ENCODE measurements around the gene PLEKHG4. TPM values are rescaled to one million over a fixed set of nuclear protein-coding genes. Genes with fewer than 3 reads are reported as not detected.

The PLEKHG4 gene
- total and polyA plus RNA-seq, 9 of the 15 experiments (the other 6 are each of a cell fraction or from before 2014, with no cell fraction given): 3.7 to 36.8 (median 17.9) TPM

DNA sequence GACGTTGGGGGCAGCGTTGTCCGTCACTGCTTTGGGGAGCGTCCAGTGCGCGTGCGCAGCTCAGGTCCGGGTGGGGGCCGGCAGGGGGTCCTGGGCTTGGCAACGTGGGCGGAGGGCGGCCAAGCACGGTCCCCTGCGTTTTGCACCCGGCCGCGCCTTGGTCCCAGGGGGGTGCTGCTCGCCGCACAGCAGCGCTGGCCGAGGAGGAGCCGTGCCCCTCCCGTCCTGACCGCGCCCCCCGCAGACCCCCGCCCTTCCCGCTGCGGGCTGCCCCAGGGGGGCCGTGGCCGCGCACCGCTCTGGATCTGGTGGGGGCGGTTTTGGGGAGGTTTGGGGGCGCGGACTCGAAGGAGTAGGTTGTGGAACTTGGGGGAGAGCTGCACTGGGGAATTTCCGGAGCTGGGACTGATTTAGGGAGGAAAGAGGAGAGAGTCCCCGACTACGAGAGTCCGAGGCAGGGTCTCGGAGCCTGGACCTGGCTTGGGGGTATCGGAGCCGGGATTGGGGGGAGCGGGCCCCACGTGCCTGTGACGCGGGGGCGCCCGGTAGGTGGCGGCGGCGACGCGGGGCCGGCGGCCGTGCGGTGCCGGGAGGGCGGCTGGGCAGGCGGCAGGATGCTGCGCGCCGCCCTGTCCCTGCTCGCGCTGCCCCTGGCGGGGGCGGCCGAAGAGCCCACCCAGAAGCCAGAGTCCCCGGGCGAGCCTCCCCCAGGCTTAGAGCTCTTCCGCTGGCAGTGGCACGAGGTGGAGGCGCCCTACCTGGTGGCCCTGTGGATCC, 30.7 kb upstream of the PLEKHG4 start, which contains the start of gene SLC9A5 (continued):
- TF ChIP-seq ZNF76 (CRISPR knock-in tag; IDR thresholded peaks at IDR 0.05; ENCODE audit: borderline replicate concordance): no peak
- TF ChIP-seq, protein P1, sequence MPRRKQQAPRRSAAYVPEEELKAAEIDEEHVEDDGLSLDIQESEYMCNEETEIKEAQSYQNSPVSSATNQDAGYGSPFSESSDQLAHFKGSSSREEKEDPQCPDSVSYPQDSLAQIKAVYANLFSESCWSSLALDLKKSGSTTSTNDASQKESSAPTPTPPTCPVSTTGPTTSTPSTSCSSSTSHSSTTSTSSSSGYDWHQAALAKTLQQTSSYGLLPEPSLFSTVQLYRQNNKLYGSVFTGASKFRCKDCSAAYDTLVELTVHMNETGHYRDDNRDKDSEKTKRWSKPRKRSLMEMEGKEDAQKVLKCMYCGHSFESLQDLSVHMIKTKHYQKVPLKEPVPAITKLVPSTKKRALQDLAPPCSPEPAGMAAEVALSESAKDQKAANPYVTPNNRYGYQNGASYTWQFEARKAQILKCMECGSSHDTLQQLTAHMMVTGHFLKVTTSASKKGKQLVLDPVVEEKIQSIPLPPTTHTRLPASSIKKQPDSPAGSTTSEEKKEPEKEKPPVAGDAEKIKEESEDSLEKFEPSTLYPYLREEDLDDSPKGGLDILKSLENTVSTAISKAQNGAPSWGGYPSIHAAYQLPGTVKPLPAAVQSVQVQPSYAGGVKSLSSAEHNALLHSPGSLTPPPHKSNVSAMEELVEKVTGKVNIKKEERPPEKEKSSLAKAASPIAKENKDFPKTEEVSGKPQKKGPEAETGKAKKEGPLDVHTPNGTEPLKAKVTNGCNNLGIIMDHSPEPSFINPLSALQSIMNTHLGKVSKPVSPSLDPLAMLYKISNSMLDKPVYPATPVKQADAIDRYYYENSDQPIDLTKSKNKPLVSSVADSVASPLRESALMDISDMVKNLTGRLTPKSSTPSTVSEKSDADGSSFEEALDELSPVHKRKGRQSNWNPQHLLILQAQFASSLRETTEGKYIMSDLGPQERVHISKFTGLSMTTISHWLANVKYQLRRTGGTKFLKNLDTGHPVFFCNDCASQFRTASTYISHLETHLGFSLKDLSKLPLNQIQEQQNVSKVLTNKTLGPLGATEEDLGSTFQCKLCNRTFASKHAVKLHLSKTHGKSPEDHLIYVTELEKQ (CRISPR knock-in tag; IDR thresholded peaks at IDR 0.05): no peak
- TF ChIP-seq MYC (IDR thresholded peaks at IDR 0.05; ENCODE audit: low read depth, low read length): peak; percentile 67; the same call in 1 of the 2 replicates
- no peak for TF ChIP-seq MYC (CRISPR knock-in tag; IDR thresholded peaks at IDR 0.05; ENCODE audit: borderline replicate concordance, low read depth)
- TF ChIP-seq, protein P2, sequence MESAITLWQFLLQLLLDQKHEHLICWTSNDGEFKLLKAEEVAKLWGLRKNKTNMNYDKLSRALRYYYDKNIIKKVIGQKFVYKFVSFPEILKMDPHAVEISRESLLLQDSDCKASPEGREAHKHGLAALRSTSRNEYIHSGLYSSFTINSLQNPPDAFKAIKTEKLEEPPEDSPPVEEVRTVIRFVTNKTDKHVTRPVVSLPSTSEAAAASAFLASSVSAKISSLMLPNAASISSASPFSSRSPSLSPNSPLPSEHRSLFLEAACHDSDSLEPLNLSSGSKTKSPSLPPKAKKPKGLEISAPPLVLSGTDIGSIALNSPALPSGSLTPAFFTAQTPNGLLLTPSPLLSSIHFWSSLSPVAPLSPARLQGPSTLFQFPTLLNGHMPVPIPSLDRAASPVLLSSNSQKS (CRISPR knock-in tag; IDR thresholded peaks at IDR 0.05): no peak
- TF ChIP-seq PCBP1 (IDR thresholded peaks at IDR 0.05; ENCODE audit: low read depth, low read length, poor library complexity, severe bottlenecking): peak; percentile 51
- TF ChIP-seq, protein P3, sequence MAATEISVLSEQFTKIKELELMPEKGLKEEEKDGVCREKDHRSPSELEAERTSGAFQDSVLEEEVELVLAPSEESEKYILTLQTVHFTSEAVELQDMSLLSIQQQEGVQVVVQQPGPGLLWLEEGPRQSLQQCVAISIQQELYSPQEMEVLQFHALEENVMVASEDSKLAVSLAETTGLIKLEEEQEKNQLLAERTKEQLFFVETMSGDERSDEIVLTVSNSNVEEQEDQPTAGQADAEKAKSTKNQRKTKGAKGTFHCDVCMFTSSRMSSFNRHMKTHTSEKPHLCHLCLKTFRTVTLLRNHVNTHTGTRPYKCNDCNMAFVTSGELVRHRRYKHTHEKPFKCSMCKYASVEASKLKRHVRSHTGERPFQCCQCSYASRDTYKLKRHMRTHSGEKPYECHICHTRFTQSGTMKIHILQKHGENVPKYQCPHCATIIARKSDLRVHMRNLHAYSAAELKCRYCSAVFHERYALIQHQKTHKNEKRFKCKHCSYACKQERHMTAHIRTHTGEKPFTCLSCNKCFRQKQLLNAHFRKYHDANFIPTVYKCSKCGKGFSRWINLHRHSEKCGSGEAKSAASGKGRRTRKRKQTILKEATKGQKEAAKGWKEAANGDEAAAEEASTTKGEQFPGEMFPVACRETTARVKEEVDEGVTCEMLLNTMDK (IDR thresholded peaks at IDR 0.05; ENCODE audit: borderline replicate concordance, insufficient read depth, low read depth, low read length, poor library complexity, severe bottlenecking): peak; percentile 82
- TF ChIP-seq, protein P4, sequence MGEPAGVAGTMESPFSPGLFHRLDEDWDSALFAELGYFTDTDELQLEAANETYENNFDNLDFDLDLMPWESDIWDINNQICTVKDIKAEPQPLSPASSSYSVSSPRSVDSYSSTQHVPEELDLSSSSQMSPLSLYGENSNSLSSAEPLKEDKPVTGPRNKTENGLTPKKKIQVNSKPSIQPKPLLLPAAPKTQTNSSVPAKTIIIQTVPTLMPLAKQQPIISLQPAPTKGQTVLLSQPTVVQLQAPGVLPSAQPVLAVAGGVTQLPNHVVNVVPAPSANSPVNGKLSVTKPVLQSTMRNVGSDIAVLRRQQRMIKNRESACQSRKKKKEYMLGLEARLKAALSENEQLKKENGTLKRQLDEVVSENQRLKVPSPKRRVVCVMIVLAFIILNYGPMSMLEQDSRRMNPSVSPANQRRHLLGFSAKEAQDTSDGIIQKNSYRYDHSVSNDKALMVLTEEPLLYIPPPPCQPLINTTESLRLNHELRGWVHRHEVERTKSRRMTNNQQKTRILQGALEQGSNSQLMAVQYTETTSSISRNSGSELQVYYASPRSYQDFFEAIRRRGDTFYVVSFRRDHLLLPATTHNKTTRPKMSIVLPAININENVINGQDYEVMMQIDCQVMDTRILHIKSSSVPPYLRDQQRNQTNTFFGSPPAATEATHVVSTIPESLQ (CRISPR knock-in tag; IDR thresholded peaks at IDR 0.05): no peak
- TF ChIP-seq, protein P5, sequence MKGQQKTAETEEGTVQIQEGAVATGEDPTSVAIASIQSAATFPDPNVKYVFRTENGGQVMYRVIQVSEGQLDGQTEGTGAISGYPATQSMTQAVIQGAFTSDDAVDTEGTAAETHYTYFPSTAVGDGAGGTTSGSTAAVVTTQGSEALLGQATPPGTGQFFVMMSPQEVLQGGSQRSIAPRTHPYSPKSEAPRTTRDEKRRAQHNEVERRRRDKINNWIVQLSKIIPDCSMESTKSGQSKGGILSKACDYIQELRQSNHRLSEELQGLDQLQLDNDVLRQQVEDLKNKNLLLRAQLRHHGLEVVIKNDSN (CRISPR knock-in tag; IDR thresholded peaks at IDR 0.05): peak; percentile 0; the same call in 1 of the 2 replicates
- no peak for TF ChIP-seq STAT5B (CRISPR knock-in tag; IDR thresholded peaks at IDR 0.05)
- TF ChIP-seq, protein P6, sequence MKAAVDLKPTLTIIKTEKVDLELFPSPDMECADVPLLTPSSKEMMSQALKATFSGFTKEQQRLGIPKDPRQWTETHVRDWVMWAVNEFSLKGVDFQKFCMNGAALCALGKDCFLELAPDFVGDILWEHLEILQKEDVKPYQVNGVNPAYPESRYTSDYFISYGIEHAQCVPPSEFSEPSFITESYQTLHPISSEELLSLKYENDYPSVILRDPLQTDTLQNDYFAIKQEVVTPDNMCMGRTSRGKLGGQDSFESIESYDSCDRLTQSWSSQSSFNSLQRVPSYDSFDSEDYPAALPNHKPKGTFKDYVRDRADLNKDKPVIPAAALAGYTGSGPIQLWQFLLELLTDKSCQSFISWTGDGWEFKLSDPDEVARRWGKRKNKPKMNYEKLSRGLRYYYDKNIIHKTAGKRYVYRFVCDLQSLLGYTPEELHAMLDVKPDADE (conservative IDR thresholded peaks at IDR 0.05; ENCODE audit: control insufficient read depth, low read depth, low read length): no peak
- TF ChIP-seq, protein P7, sequence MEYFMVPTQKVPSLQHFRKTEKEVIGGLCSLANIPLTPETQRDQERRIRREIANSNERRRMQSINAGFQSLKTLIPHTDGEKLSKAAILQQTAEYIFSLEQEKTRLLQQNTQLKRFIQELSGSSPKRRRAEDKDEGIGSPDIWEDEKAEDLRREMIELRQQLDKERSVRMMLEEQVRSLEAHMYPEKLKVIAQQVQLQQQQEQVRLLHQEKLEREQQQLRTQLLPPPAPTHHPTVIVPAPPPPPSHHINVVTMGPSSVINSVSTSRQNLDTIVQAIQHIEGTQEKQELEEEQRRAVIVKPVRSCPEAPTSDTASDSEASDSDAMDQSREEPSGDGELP (CRISPR knock-in tag; IDR thresholded peaks at IDR 0.05; ENCODE audit: borderline replicate concordance): 0 out of 2 replicates have a peak, but pooled peaks have one; percentile 25
